GM18519 (cell line): ENCODE data around the gene FAM186B.

Experiments
- ATAC-seq: cut with Tn5 transposase; IDR thresholded peaks from one replicate; pipeline ENCODE4 v1.9.1; 2021; ENCODE audit warnings: mild to moderate bottlenecking, moderate library complexity; ENCODE audit not compliant: unreplicated experiment, low FRiP score

Gene FAM186B

GRCh38 chr12:49540229-49541139 lies 65.0 kb downstream of the FAM186B start:
- no peak for ATAC-seq

GRCh38 chr12:49539406-49540228 lies 65.8 kb downstream of the FAM186B start:
- ATAC-seq, result no peak

- no peak for ATAC-seq
Measured at GRCh38 chr12:49538510-49539403, 66.7 kb downstream of the FAM186B start, which contains the start of gene KCNH3. Gene KCNH3 (plus strand): TSS chr12:49539030. CDS start chr12:49539417, 387 bp downstream.

GRCh38 chr12:49537752-49538509 lies 67.5 kb downstream of the FAM186B start:
- ATAC-seq, result no peak
